Endothelial cell of umbilical vein (primary cell): Measurements from ENCODE around the gene ZNF639. TPM values are rescaled to one million over a fixed set of nuclear protein-coding genes. Genes with fewer than 3 reads are reported as not detected.
A peak's percentile ranks its signal among the peaks of the same experiment; 100 is the strongest.

Experiments used
- BruUV-seq: library from RNA; stranded (reverse); fragments of 400-500 nt; replicated peaks from 2 replicates; lab custom pipeline; 2021; lab: Mats Ljungman, UMichigan
- CTCF ChIA-PET: fragments of 300-600, 350-600 bp; sonication (Branson Sonifier 250); formaldehyde crosslinking; loops from one replicate; lab custom pipeline; 2021; ENCODE audit warnings: antibody characterized with exemption, inconsistent platforms; lab: Charles Lee
- POLR2A ChIA-PET: fragments of 300-600, 350-600 bp; sonication (Branson Sonifier 250); formaldehyde crosslinking; loops from one replicate; lab custom pipeline; 2021; ENCODE audit warnings: antibody characterized with exemption, inconsistent platforms; lab: Charles Lee
- DNase-seq: peaks from one replicate; pipeline ENCODE4 v3.0.0-alpha.2; 2011; ENCODE audit warnings: low read depth, low spot score
- FAIRE-seq: peaks from 2 replicates; lab custom pipeline; 2011; peaks lifted over from hg19 to GRCh38; lab: Jason Lieb, UNC
- H2AFZ ChIP-seq: 2 replicates; pipeline ENCODE4 v1.6.0; 2012; ENCODE audit warnings: low read depth, low read length, control low read depth, inconsistent platforms
- H3K27ac ChIP-seq: 2 replicates; pipeline ENCODE4 v1.5.1; 2011; ENCODE audit warnings: low read depth, mild to moderate bottlenecking, control low read depth, low read length, moderate library complexity; ENCODE audit not compliant: insufficient read depth
- H3K27me3 ChIP-seq, 2 experiments: 2 replicates each; pipeline versions ENCODE4 v1.6.0 to v1.6.1; 2011; ENCODE audit warnings: low read length in 2 of 2, mixed read lengths in 1 of 2; ENCODE audit not compliant: control insufficient read depth in 2 of 2, insufficient read depth in 2 of 2
- H3K36me3 ChIP-seq, 2 experiments: 2 replicates in 1 of 2; 3 replicates in 1 of 2; pipeline ENCODE4 v1.5.1; 2011; ENCODE audit warnings: low read length in 2 of 2, mild to moderate bottlenecking in 1 of 2, moderate library complexity in 1 of 2; ENCODE audit not compliant: control insufficient read depth in 2 of 2, insufficient read depth in 2 of 2; ENCODE audit errors: extremely low read depth in 1 of 2
- H3K4me1 ChIP-seq: 3 replicates; pipeline ENCODE4 v1.5.1; 2011; ENCODE audit warnings: mild to moderate bottlenecking, low read length; ENCODE audit not compliant: control insufficient read depth, insufficient read depth; ENCODE audit errors: extremely low read depth
- H3K4me2 ChIP-seq: 2 replicates; pipeline ENCODE4 v1.6.1; 2011; ENCODE audit warnings: low read length, control low read depth, mixed read lengths; ENCODE audit not compliant: insufficient read depth
- H3K4me3 ChIP-seq, 3 experiments: fragments of 200-600 bp in 1 of 3; sonication (generic), shearing (Covaris generic) in 1 of 3; replicated peaks in 1 of 3; 2 replicates each; pipeline ENCODE4 v1.5.1; 2011 to 2016; ENCODE audit warnings: control low read depth in 3 of 3, low read length in 3 of 3, mild to moderate bottlenecking in 2 of 3, inconsistent platforms in 1 of 3, low read depth in 1 of 3, moderate library complexity in 1 of 3; ENCODE audit not compliant: insufficient read depth in 1 of 3
- H3K79me2 ChIP-seq: 2 replicates; pipeline ENCODE4 v1.6.0; 2012; ENCODE audit warnings: low read length, inconsistent platforms; ENCODE audit not compliant: control insufficient read depth, insufficient read depth
- H3K9ac ChIP-seq: replicated peaks from 2 replicates; pipeline ENCODE3; 2011; ENCODE audit warnings: low read length, control low read depth; ENCODE audit not compliant: insufficient read depth; ENCODE audit errors: extremely low read depth
- H3K9me1 ChIP-seq: replicated peaks from 3 replicates; pipeline ENCODE4 v1.6.0; 2011; ENCODE audit warnings: mild to moderate bottlenecking, low read length; ENCODE audit not compliant: control insufficient read depth, insufficient read depth; ENCODE audit errors: extremely low read depth
- H3K9me3 ChIP-seq: replicated peaks from 2 replicates; pipeline ENCODE4 v1.5.1; 2012; ENCODE audit warnings: low read length, inconsistent platforms; ENCODE audit not compliant: control insufficient read depth, insufficient read depth
- H4K20me1 ChIP-seq: replicated peaks from 2 replicates; pipeline ENCODE3; 2011; ENCODE audit warnings: mild to moderate bottlenecking, low read length; ENCODE audit not compliant: control insufficient read depth, insufficient read depth; ENCODE audit errors: extremely low read depth
- CTCF ChIP-seq, 2 donors: IDR thresholded peaks; 1 replicate in 1 of 2; 2 replicates in 1 of 2; pipeline ENCODE4 v1.5.1; 2011; ENCODE audit warnings: low read length in 2 of 2, mild to moderate bottlenecking in 2 of 2, moderate library complexity in 2 of 2, control low read depth in 1 of 2, inconsistent platforms in 1 of 2, low read depth in 1 of 2; ENCODE audit not compliant: insufficient read depth in 1 of 2; ENCODE audit errors: extremely low read depth in 1 of 2
- EZH2 ChIP-seq: IDR thresholded peaks from 2 replicates; pipeline ENCODE4 v1.6.1; 2012; ENCODE audit warnings: borderline replicate concordance, low read depth, mild to moderate bottlenecking, moderate library complexity, low read length, inconsistent platforms; ENCODE audit not compliant: severe bottlenecking
- FOS ChIP-seq: IDR thresholded peaks from 2 replicates; pipeline ENCODE4 v1.6.1; 2011; ENCODE audit warnings: mild to moderate bottlenecking, low read length, moderate library complexity, borderline replicate concordance; ENCODE audit not compliant: insufficient read depth
- GATA2 ChIP-seq: IDR thresholded peaks from 2 replicates; pipeline ENCODE4 v1.7.0; 2011; ENCODE audit warnings: low read depth, mild to moderate bottlenecking, moderate library complexity, mixed read lengths, low read length; ENCODE audit not compliant: insufficient read length, insufficient read depth
- JUN ChIP-seq: IDR thresholded peaks from 2 replicates; pipeline ENCODE4 v1.6.1; 2011; ENCODE audit warnings: borderline replicate concordance, low read depth; ENCODE audit not compliant: insufficient read length, insufficient read depth
- MYC ChIP-seq: IDR thresholded peaks from one replicate; pipeline ENCODE4 v1.6.1; 2011; ENCODE audit warnings: mild to moderate bottlenecking, low read depth, low read length
- POLR2A ChIP-seq: IDR thresholded peaks from 2 replicates; pipeline ENCODE4 v1.6.1; 2012; ENCODE audit warnings: low read depth, mild to moderate bottlenecking, control low read depth, low read length
- POLR2AphosphoS5 ChIP-seq: IDR thresholded peaks from 2 replicates; pipeline ENCODE4 v1.6.1; 2012; ENCODE audit warnings: low read depth, mild to moderate bottlenecking, control low read depth, low read length, moderate library complexity; ENCODE audit not compliant: insufficient read depth
- dilution Hi-C: fragments of 300-500 bp; cut with MboI; formaldehyde crosslinking; loops from one replicate; pipeline ENCODE4 v1.15.0; 2019; ENCODE audit warnings: low sequenced_read_pairs; ENCODE audit not compliant: extremely low pct_ligation_motif_present
- intact Hi-C: fragments of 100-400 bp; cut with micrococcal nuclease; formaldehyde crosslinking; loops from one replicate; pipeline ENCODE4 v1.10.0; 2022
- polyA plus RNA-seq, 4 experiments: library from polyadenylated mRNA; depleted of rRNA in 3 of 4; stranded (reverse) in 3 of 4; unstranded in 1 of 4; fragments of >200 nt; gene quantifications; 2 replicates each; pipeline versions ENCODE4 v1.2.1 to v1.2.3, GENCODE V29; 2011 to 2012; ENCODE audit warnings: missing spikeins in 1 of 4
- total RNA-seq: library from RNA; stranded (reverse); gene quantifications from 2 replicates; pipeline ENCODE4 v1.2.3, GENCODE V29; 2021
- TF ChIP-seq, protein P1 (sequence below): IDR thresholded peaks from 2 replicates; pipeline ENCODE4 v1.6.1; 2011; ENCODE audit not compliant: insufficient read depth, insufficient read length

Gene ZNF639
- total and polyA plus RNA-seq, 2 donors (not counting 3 experiments of a cell fraction or from before 2014, with no cell fraction given), result 8.0 to 30.5 TPM

DNA sequence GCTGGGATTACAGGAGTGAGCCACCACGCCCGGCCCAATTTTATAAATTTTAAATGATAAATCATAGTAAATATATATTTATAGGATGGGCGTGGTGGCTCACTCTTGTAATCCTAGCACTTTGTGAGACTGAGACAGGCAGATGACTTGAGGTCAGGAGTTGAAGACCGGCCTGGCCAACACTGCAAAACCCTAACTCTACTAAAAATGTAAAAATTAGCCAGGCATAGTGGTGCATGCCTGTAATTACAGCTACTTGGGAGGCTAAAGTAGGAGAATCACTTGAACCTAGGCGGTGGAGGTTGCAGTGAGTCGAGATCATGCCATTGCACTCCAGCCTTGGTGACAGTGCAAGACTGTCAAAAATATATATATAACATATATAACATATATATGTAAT is 51.1 kb downstream of the ZNF639 start:
- H3K4me1 ChIP-seq, result no peaks in the 10 kb centered on the region
- intact Hi-C loops (no loop called here), dilution Hi-C loops (no loop called here)
- BruUV-seq, result no TSS peak
- no peak overlapping the region for H2AFZ ChIP-seq
- H3K79me2 ChIP-seq, result no peaks in the 10 kb centered on the region
- no peaks in the 10 kb centered on the region for H3K9me3 ChIP-seq
- H3K36me3 ChIP-seq, result peaks cover 0 to 9% of the 10 kb centered on the region in 2 experiments
- H4K20me1 ChIP-seq, result no peaks in the 10 kb centered on the region
- CTCF ChIA-PET, result interaction anchor here (1.0 to 1.3 kb wide), 3 partner anchors 10 to 12 kb away, joined by 3 to 5 read pairs (median 3); no protein-coding TSS in a partner anchor
- FAIRE-seq, result peak; percentile 21
- no peaks in the 10 kb centered on the region for H3K9me1 ChIP-seq
- H3K27ac ChIP-seq, result no peak overlapping the region
- POLR2A ChIA-PET, result no interaction called here
- no peaks in the 10 kb centered on the region for H3K27me3 ChIP-seq
- H3K4me2 ChIP-seq, result no peak overlapping the region
- H3K4me3 ChIP-seq, result no peak overlapping the region
- no peak for DNase-seq
- TF ChIP-seq FOS (no peak), POLR2AphosphoS5 (no peak), GATA2 (no peak), EZH2 (no peak), POLR2A (no peak), JUN (no peak), MYC (no peak), CTCF (IDR thresholded peaks at IDR 0.05; ENCODE audit: extremely low read depth in 1 of 2, insufficient read depth in 1 of 2, low read depth in 1 of 2, low read length in 2 of 2) (no peak)
- TF ChIP-seq, protein P1, sequence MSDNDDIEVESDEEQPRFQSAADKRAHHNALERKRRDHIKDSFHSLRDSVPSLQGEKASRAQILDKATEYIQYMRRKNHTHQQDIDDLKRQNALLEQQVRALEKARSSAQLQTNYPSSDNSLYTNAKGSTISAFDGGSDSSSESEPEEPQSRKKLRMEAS, result no peak
- no peak overlapping the region for H3K9ac ChIP-seq
